GM04503 (cell line): ENCODE data around the gene INPP5D.

ENCODE experiments used
- DNase-seq: peaks from one replicate; pipeline ENCODE4 v3.0.0-alpha.2; 2012; ENCODE audit warnings: low read depth

INPP5D gene

GRCh38 chr2:233236820-233237589 is 176.9 kb downstream of the INPP5D start:
- DNase-seq = no peak

GRCh38 chr2:233240897-233241296 is 180.8 kb downstream of the INPP5D start:
- DNase-seq = no peak

GRCh38 chr2:233241803-233242202 is 181.7 kb downstream of the INPP5D start:
- no peak for DNase-seq

DNA sequence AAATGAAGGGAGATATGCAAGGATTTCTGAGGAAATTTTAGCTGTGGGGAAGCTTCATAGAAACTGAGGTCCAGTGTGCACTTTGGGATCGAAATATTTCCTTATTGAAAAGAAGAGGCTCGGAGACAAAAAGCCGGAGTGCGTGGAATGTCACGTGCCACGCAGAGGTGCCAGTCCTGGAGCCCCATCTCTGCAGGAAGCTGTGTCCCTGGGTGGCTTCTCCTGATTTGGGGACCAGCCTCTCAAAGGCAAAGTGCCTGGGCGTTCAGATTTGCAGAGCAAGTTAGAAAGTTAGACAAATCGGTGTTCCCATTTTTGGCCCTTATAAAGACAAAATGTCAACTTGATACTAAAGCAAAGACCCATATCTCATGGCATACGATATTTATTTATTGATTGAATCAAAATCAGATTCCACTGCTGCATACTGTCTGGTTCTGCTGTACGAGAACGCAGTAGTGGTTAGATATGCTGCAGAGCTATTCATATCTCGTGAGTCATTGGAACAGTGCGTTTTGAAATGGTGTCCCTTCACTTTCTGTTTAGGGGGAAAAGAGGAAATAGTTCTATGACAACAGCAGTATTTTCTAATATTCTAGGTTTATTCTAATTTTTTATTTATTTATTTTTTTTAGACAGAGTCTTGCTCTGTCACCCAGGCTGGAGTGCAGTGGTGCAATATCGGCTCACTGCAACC is 182.2 kb downstream of the INPP5D start:
- DNase-seq = no peak

DNA sequence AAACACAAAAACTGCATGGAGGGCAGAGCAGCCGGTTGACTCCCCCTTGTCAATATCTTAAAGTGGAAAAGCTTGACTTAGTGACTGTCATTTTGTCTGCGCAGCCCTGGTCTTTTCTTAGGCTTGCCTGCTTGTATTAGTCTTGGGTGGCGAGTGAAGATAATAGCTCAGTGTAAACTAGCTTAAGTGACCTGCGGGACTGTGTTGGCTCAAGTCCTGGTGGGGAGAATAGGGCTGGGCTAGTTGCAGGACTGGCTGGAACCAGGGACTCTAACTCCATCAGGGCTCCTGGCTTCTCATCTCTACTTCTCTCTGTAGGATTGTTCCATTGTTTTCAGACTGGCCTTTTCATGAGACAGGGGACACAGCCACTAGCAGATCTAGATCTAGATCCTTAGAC is 183.2 kb downstream of the INPP5D start:
- DNase-seq = no peak

DNA sequence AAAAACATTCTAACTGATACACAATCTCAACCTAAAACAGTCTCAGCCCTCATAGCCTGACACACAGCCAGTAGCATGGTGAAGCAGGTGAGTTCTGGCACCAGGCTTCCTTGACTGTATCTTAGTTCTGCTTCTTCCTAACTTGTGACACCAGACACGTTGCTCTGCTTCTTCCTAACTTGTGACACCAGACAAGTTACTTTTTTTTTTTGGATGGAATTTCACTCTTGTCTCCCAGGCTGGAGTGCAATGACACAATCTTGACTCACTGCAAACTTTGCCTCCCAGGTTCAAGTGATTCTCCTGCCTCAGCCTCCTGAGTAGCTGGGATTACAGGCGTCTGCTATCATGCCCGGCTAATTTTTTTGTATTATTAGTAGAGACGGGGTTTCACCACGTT is 184.7 kb downstream of the INPP5D start:
- DNase-seq = no peak

DNA sequence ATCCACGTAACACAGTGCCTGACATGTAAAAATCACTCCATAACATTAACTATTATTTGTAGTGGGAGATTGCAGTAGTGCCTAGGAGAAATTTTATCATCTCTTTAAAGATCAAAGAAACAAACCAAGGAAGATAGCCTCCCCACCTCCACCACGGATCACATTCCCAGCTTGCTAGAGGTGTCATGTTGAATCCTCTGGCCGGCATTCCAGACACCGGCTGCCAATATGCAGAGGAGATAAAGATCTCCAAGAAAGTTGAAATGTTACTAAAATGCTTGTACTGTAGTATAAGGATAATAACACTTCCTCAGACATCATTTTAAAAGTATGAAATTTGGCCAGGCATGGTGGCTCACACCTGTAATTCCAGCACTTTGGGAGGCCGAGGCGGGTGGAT is 185.3 kb downstream of the INPP5D start:
- no peak for DNase-seq

DNA sequence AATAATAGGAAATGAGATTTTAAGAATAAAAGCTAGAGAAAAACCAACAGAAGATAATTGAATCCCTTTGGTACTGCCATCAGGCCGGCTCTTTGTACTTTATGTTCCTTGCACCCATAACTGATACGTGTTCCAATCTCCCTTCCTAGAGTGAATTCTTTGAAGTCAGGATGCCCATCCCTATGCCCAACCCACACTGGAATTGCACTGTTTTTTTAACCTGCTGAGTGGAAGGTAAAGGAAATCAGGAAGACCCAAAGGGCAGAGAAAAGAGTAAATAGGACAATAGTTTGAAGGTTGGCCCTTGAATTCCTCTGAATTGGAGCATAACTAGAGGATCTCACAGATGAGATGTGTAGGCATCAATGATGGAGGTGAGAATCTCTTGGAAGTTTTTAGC is 187.0 kb downstream of the INPP5D start:
- DNase-seq = no peak

DNA sequence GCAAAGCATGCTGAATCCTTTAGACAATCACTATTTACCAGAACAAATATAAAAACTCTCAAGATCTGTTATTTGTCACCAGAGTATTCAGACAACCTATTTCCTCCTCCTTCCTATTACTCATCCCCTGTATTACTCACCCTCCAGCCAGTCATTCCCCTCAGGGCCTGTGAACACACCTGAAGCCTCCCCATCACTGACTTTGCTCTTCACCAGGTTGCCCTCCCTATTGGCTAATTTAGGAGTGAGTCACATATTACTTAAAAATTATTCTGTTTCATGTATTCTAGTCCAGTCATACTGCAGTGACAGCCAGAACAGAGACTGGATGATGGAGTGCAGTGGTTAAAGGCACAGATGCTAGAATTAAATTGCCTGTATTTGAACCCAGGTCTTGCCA is 187.6 kb downstream of the INPP5D start:
- DNase-seq = no peak

DNA sequence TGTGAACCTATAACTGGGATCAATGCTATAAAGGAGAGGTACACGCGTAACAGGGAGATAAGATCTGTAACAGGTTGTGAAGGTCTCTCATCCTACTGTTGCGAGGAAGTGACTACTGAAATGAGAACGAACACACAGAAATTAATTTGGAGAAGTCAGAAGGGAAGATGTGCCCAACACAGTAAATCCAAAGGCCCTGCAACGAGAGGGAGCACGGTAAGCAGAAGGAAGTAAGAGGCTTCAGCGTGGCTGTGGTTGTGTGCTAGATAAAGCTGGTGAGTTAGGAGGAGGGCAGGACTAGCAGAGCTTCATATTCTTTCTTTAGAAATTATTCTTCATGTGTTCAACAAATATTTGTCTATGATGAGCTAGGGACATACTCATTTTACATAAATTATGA is 188.9 kb downstream of the INPP5D start:
- no peak for DNase-seq

DNA sequence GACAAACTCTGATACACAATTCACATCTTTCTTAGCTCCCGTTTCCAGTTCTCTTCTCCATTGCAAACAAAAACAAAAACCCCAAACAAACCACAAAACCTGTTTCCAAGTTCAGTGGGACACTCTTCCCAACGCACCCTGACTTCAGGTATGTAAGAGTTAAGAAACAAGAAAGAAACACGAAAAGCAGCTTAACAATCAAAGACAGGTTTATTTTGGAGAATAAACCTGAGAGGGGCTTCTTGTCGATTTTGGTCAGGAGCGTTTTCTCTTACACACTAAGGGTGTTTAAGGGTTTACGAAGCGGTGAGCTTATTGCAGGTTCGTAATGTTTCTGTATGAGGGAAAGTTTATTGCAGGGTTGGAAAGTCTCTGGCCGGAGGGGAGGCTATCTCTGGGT is 190.4 kb downstream of the INPP5D start:
- no peak for DNase-seq

- no peak for DNase-seq
These were observed 190.8 kb downstream of the INPP5D start for GRCh38 chr2:233250985-233251305.

- DNase-seq = peak; percentile 60
These were observed 191.4 kb downstream of the INPP5D start, which contains the start of gene ATG16L1 for GRCh38 chr2:233251306-233252116. Gene ATG16L1 (plus strand): TSS chr2:233251673. CDS start chr2:233251828, 155 bp downstream.

GRCh38 chr2:233252227-233252626 is 192.1 kb downstream of the INPP5D start:
- no peak for DNase-seq

DNA sequence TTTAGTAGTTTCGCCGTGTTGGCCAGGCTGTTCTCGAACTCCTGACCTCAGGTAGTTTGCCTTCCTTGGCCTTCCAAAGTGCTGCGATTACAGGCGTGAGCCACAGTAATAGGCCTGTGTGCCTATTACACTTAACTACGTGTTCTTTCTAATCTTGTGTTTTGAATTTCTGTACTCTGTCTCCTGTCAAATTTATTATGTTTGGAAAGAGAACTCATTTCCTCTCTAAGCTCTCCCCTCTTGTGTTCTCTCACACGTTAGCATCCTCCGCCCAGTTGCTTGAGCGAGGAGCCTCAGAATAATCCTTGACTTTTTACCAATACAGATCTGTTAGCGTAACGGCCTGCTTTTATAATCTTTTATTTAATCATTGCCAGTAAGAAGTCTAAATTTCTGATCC is 195.0 kb downstream of the INPP5D start:
- no peak for DNase-seq

DNA sequence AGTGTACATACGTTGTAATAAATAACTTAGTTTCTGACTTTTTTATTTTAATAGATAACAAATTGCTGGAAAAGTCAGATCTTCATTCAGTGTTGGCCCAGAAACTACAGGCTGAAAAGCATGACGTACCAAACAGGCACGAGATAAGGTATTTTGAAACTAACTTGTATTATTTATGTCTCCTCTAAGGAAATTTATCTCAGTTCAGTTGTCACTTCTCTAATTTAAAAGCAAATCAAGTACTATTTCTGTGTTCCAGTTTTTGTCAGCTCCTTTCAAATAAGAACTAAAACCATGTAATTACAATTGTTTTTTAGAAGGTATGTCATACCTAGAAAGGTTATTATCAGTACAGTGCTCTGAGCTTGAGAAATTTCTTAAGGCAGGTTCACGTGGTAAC is 195.9 kb downstream of the INPP5D start:
- DNase-seq = no peak
